Measurements from ENCODE around the gene CARD19. TPM values are rescaled to one million over a fixed set of nuclear protein-coding genes. Genes with fewer than 3 reads are reported as not detected.
"Not testable (repeated sequence)": the region's sequence is repeated elsewhere in the genome, so short reads cannot be mapped to it uniquely, and the experiment has no call there.

CARD19 gene
- total RNA-seq, 4 donors from 2014 or later, result 54.0 to 83.6 (median 78.1) TPM

GRCh38 chr9:93138171-93138764, 42.3 kb downstream of the CARD19 start:
- peaks cover 12 to 35% (median 21%) of the 10 kb centered on the region in 4 donors for H3K4me1 ChIP-seq
- intact Hi-C loops (cut with DNase I), result loop anchor here (10.0 kb wide), 1 partner anchor 317 kb away; the partner anchor contains the start of genes FAM120A and FAM120AOS
- H3K27ac ChIP-seq (replicated peaks in 1 of 4), result no peak overlapping the region
- no peaks in the 10 kb centered on the region for H3K9me3 ChIP-seq
- DNase-seq (ENCODE audit: extremely low spot score), result no peak
- no peaks in the 10 kb centered on the region for H3K27me3 ChIP-seq
- WGBS, result 76% methylated on average over 7 of the region's 7 CpGs
- H3K36me3 ChIP-seq, result no peaks in the 10 kb centered on the region
- TF ChIP-seq POLR2A (IDR thresholded peaks at IDR 0.05; ENCODE audit: low read depth) (no peak), EP300 (IDR thresholded peaks at IDR 0.05) (no peak), CTCF (IDR thresholded peaks at IDR 0.05) (no peak), POLR2AphosphoS5 (IDR thresholded peaks at IDR 0.05) (no peak)
- H3K4me3 ChIP-seq, result no peak overlapping the region

GRCh38 chr9:93139365-93140182, 43.6 kb downstream of the CARD19 start:
- DNase-seq (ENCODE audit: extremely low spot score), result no peak
- H3K4me3 ChIP-seq, result no peak overlapping the region
- H3K27me3 ChIP-seq, result no peaks in the 10 kb centered on the region
- 87% methylated on average over 15 of the region's 16 CpGs for WGBS
- no peaks in the 10 kb centered on the region for H3K9me3 ChIP-seq
- intact Hi-C loops (cut with DNase I), result loop anchor here (10.0 kb wide), 1 partner anchor 315 kb away; the partner anchor contains the start of genes FAM120A and FAM120AOS
- H3K36me3 ChIP-seq, result no peaks in the 10 kb centered on the region
- no peak overlapping the region for H3K27ac ChIP-seq (replicated peaks in 1 of 4)
- TF ChIP-seq POLR2AphosphoS5 (IDR thresholded peaks at IDR 0.05) (no peak), EP300 (IDR thresholded peaks at IDR 0.05) (no peak)
- H3K4me1 ChIP-seq, result peaks cover 17 to 36% (median 25%) of the 10 kb centered on the region in 4 donors

GRCh38 chr9:93141771-93142483, 45.9 kb downstream of the CARD19 start:
- 82% methylated on average over 6 of the region's 8 CpGs for WGBS
- intact Hi-C loops (cut with DNase I), result no loop called here
- Histone ChIP-seq H3K27me3 (no peaks in the 10 kb centered on the region), H3K36me3 (no peaks in the 10 kb centered on the region), H3K27ac (replicated peaks in 1 of 4) (no peak overlapping the region), H3K9me3 (no peaks in the 10 kb centered on the region), H3K4me3 (no peak overlapping the region), H3K4me1 (peaks cover 10 to 21% (median 11%) of the 10 kb centered on the region in 4 donors)
- DNase-seq (ENCODE audit: extremely low spot score), result no peak
- TF ChIP-seq POLR2AphosphoS5 (IDR thresholded peaks at IDR 0.05) (no peak), CTCF (IDR thresholded peaks at IDR 0.05) (no peak), EP300 (IDR thresholded peaks at IDR 0.05) (no peak)

- WGBS, result 55% methylated on average over 13 of the region's 15 CpGs
- peaks cover 10 to 21% (median 11%) of the 10 kb centered on the region in 4 donors for H3K4me1 ChIP-seq
- DNase-seq (ENCODE audit: extremely low spot score), result no peak
- TF ChIP-seq CTCF (IDR thresholded peaks at IDR 0.05), result no peak
- TF ChIP-seq POLR2AphosphoS5 (IDR thresholded peaks at IDR 0.05), result peak; percentile 17 to 31
- TF ChIP-seq POLR2A (IDR thresholded peaks at IDR 0.05; ENCODE audit: low read depth), result no peak
- no peak for TF ChIP-seq EP300 (IDR thresholded peaks at IDR 0.05)
- intact Hi-C loops (cut with DNase I), result no loop called here
- no peaks in the 10 kb centered on the region for H3K27me3 ChIP-seq
- H3K36me3 ChIP-seq, result no peaks in the 10 kb centered on the region
- no peaks in the 10 kb centered on the region for H3K9me3 ChIP-seq
- H3K27ac ChIP-seq (replicated peaks in 1 of 4), result peak overlapping the region in 3 of 4 donors; percentile 23 to 68 (median 65)
- H3K4me3 ChIP-seq, result no peak overlapping the region
Measured at GRCh38 chr9:93143830-93144530, 48.0 kb downstream of the CARD19 start.

- H3K36me3 ChIP-seq; intact Hi-C loops (cut with DNase I); DNase-seq (ENCODE audit: extremely low spot score): not testable (repeated sequence)
Measured at GRCh38 chr9:93146696-93147095, 50.7 kb downstream of the CARD19 start.

More at GRCh38 chr9:93146696-93147095, 50.7 kb downstream of the CARD19 start:
- H3K9me3 ChIP-seq; H3K27ac ChIP-seq (replicated peaks in 1 of 4); H3K4me3 ChIP-seq; H3K27me3 ChIP-seq: not testable (repeated sequence)
- H3K4me1 ChIP-seq, result peaks cover 10 to 21% (median 11%) of the 10 kb centered on the region in 4 donors
- WGBS, result 92% methylated on average over 6 of the region's 6 CpGs

Measured in esophagus muscularis mucosa (tissue), 4 donors.